ENCODE data around the gene DUOXA1. TPM values are rescaled to one million over a fixed set of nuclear protein-coding genes. Genes with fewer than 3 reads are reported as not detected.
"Not testable (repeated sequence)": the region's sequence is repeated elsewhere in the genome, so short reads cannot be mapped to it uniquely, and the experiment has no call there.

Gene DUOXA1
- total RNA-seq, 1 experiment from 2014 or later, result not detected

DNA sequence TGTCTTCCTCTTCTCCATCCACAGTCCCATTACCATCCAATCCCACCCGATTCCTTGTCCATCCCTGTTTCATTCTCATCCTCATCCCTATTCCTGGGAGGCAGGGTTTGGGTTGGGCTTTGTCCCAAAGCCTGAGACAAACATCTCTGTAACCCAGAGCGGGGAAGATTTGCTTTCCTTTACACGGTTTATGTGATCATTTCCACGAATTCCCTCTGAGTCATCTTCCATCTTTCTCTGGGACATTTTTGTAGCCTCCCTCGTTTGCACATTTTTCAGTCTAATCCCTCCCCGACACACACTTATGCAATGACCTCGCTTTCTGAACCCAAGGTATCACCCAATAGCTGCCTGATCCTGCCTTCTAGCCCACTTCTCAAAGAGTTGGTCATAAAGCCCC is 38.5 kb downstream of the DUOXA1 start:
- H3K27ac ChIP-seq, result no peak overlapping the region
- H3K4me3 ChIP-seq, result no peak overlapping the region
- H3K36me3 ChIP-seq, result no peaks in the 10 kb centered on the region
- DNase-seq (ENCODE audit: low read depth in 1 of 2, low spot score in 2 of 2), result no peak
- H3K4me1 ChIP-seq (replicated peaks), result no peaks in the 10 kb centered on the region
- H3K27me3 ChIP-seq (replicated peaks), result peaks cover 8% of the 10 kb centered on the region; the same call in 1 of the 2 replicates
- no peaks in the 10 kb centered on the region for H3K9me3 ChIP-seq (replicated peaks)

DNA sequence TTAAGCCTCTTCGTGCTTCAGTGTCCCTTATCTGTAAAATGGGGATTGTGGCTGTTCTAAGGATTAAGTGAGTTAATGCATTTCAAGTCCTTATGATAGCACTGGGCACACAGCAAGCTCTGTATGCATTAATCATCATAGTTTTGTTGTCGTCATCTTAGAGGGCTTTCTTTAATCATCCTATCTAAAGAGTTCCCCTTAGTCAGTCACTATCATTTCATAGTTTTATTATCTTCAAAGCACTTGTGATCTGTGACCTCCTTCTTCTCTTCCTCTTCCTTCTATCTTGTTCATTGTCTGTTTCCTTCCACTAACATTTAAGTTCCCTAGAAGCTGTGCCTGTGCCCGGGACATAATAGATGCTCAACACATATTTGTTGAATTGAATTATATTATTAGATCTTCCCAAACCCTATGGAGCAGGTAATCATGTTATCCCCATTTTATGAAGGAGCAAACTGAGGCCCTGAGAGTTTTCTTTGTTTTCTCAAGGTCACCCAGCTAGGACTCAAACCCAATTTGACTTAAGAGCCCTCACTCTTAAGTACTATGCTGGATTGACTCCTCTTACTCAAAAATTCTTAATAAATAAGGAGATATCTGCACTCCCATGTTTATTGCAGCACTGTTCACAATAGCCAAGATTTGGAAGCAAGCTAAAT is 39.8 kb downstream of the DUOXA1 start:
- Histone ChIP-seq H3K36me3 (no peaks in the 10 kb centered on the region), H3K27ac (no peak overlapping the region), H3K4me1 (replicated peaks) (no peaks in the 10 kb centered on the region), H3K9me3 (replicated peaks) (no peaks in the 10 kb centered on the region), H3K4me3 (no peak overlapping the region), H3K27me3 (replicated peaks) (peaks cover 8% of the 10 kb centered on the region; the same call in 1 of the 2 replicates)
- DNase-seq (ENCODE audit: low read depth in 1 of 2, low spot score in 2 of 2), result no peak

DNA sequence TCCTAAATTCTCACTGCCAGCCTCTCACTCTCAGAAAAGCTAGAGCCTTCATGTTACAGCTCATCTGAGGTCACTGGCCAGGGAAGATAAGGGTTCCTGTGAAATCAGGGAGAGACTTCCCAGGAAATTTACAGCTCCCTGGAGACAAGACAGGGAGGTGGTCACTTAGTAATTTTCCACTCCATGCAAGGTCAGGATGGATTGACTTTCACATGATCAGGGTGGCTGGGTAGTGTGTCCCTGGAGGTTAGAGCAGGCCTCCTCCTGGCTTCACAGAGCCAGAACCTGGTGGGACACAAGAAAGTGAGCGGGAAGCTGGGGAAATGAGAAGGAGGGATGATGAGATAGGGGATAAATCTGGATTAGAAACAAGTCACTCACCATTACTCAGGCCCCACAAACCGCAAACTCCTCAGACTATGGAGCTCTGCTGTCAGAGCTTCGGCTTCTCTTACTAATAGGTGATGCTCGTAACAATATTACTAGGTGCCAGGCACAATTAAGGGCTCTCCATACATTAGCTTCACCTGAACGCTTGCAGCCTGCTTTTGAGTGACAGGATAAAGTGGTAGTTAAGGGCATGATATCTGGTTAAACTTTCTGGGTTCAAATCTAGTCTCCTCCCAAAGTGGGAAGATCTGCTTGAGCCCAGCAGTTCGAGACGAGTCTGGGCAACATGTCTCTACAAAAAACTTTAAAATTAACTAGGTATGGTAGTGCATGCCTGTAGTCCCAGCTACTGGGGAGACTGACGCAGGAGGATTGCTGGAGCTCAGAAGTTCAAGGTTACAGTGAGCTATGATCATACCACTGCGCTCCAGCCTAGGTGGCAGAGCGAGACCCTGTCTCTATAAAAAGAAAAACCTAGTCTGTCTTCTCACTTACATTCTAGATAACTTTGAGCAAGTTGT is 40.6 kb downstream of the DUOXA1 start:
- Histone ChIP-seq H3K36me3 (no peaks in the 10 kb centered on the region), H3K4me1 (replicated peaks) (no peaks in the 10 kb centered on the region), H3K4me3 (no peak overlapping the region), H3K27ac (no peak overlapping the region), H3K9me3 (replicated peaks) (no peaks in the 10 kb centered on the region), H3K27me3 (replicated peaks) (peaks cover 8% of the 10 kb centered on the region; the same call in 1 of the 2 replicates)
- no peak for DNase-seq (ENCODE audit: low read depth in 1 of 2, low spot score in 2 of 2)

DNA sequence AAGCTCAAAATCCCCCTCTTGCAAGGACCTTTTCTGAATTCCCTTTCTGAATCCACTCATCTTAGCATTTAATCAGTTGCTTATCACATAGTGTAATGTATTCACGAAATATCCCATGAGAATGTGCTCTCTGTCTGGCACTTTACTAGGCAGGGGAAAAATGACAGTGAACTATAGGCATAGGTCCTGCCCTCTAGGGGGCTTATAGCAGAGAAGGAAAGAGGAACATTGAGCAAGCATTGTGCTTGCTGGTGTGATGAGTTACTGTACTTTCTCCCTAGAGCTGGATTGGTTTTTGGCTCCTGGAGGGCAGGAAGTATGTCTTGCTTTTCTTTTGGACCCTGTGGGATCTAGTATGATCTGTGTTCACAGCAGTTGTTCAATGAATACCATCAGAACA is 42.2 kb downstream of the DUOXA1 start:
- no peak overlapping the region for H3K27ac ChIP-seq
- no peak for DNase-seq (ENCODE audit: low read depth in 1 of 2, low spot score in 2 of 2)
- H3K4me3 ChIP-seq, result no peak overlapping the region

DNA sequence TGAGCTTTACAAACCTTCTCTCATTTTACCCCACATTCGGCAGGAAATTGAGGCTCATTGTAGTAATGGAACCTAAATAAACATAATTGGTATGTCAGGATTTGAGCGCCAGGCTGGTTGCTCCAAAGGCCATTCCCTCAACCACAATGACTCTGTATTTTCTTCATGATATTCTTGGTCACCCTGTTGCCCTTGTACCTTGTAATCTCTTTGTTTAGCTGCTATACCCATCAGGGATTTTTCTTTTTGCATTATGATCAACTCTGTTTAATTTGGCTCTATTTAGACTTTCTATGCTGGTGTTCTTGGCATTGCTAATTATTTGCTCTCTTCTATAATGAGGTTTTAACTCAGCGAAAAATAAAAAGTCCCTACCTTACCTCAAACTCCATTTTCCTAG is 45.5 kb downstream of the DUOXA1 start:
- no peak for DNase-seq (ENCODE audit: low read depth in 1 of 2, low spot score in 2 of 2)
- Histone ChIP-seq H3K4me1 (replicated peaks) (no peaks in the 10 kb centered on the region), H3K9me3 (replicated peaks) (no peaks in the 10 kb centered on the region), H3K27me3 (replicated peaks) (no peaks in the 10 kb centered on the region; the same call in 1 of the 2 replicates), H3K36me3 (no peaks in the 10 kb centered on the region), H3K27ac (no peak overlapping the region), H3K4me3 (no peak overlapping the region)

More for the DNA sequence above, 42.2 kb downstream of the DUOXA1 start:
- Histone ChIP-seq H3K9me3 (replicated peaks) (no peaks in the 10 kb centered on the region), H3K4me1 (replicated peaks) (no peaks in the 10 kb centered on the region), H3K27me3 (replicated peaks) (peaks cover 8% of the 10 kb centered on the region; the same call in 1 of the 2 replicates), H3K36me3 (no peaks in the 10 kb centered on the region)

DNA sequence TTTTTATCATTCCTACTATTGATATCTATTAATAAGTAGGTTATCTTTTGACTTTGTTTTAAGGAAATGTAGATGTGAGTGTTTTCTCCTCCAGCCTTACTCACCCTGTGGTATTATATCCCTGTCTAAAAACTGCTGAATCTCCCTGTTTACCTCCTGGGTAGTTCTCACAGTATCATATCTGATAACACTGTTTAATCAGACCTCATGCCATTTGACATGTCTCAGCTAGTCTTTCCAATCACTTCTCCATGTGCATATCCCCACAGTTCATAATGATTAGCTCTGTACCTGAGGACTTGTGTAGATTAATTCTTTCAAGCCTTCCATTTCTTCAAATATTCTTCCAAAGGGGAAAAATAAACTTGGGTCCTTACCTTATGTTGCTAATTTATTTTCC is 46.5 kb downstream of the DUOXA1 start:
- Histone ChIP-seq H3K4me1 (replicated peaks) (no peaks in the 10 kb centered on the region), H3K4me3 (no peak overlapping the region), H3K27ac (no peak overlapping the region), H3K9me3 (replicated peaks) (no peaks in the 10 kb centered on the region), H3K27me3 (replicated peaks) (no peaks in the 10 kb centered on the region; the same call in 1 of the 2 replicates), H3K36me3 (no peaks in the 10 kb centered on the region)
- no peak for DNase-seq (ENCODE audit: low read depth in 1 of 2, low spot score in 2 of 2)

DNA sequence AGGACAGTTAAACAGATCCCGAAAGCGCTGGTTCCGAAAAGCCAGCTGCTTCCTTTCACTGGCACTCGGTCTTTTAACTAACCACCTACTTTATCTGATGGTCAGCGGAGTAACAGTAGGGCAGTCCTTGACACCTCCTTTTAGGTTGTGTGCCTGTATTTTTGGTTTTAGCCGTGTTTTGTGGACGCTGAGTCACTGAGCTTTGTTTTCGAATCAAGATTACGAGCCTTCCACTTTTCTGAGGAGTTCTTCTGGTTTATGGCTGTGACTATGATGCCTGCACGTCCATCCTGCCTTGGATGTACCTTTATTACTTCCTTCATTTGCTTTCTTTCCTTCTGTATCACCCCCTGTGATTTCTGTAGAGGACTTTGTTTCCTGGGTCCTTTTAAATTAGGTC is 47.3 kb downstream of the DUOXA1 start:
- not testable (repeated sequence) for H3K4me3 ChIP-seq; H3K36me3 ChIP-seq; H3K27me3 ChIP-seq (replicated peaks); DNase-seq (ENCODE audit: low read depth in 1 of 2, low spot score in 2 of 2); H3K9me3 ChIP-seq (replicated peaks); H3K4me1 ChIP-seq (replicated peaks); H3K27ac ChIP-seq

DNA sequence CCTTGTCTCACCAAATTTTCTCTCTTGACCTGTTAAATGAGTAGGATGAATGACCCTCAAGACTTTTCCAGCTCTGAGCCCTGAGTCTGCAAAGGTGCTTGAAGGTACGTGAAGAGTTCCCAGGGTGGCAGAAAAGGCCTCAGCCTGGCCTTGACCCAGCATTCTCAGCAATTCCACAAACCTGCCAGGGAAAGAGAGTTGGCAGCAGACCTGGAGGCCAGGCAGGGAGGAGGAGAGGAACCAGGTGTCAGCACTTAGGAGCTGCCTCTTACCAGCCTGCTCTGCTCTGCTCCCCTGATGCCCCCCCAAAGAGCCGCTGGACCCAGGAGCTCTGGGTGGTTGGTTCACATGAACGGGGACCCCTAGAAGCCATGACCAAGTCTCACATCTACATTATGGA is 49.1 kb downstream of the DUOXA1 start:
- H3K4me3 ChIP-seq; DNase-seq (ENCODE audit: low read depth in 1 of 2, low spot score in 2 of 2); H3K4me1 ChIP-seq (replicated peaks); H3K9me3 ChIP-seq (replicated peaks); H3K36me3 ChIP-seq; H3K27ac ChIP-seq; H3K27me3 ChIP-seq (replicated peaks): not testable (repeated sequence)

DNA sequence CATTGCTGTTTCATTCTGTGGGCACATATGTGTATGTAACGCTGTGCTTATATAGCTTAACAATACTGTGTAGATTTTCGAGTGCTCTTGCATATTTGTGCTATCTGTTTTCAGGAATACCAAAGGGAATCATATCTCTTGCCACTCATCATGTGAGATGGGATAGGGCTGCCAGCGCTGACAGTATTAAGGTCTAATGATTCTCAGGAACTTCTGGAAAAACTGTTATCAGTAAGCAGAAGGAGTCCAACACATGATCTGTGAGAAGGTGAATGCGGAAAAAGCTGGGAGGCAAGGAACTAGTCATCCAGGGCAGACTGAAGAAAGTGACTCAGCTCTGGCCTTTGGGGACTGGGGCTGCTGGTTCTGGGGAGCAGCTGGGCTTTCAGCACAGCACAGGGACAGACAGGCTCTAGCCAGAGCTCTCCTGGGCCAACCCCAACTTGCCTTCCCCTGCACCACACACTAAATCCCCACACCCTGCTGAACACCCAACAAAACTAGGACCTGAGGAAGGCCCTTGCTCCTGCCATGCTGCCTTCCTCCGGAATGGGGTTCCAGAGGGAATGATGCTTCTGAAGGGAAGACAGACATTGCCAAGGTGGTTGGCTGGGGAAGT is 49.9 kb downstream of the DUOXA1 start:
- not testable (repeated sequence) for DNase-seq (ENCODE audit: low read depth in 1 of 2, low spot score in 2 of 2); H3K36me3 ChIP-seq; H3K4me1 ChIP-seq (replicated peaks); H3K27me3 ChIP-seq (replicated peaks); H3K9me3 ChIP-seq (replicated peaks); H3K4me3 ChIP-seq; H3K27ac ChIP-seq

DNA sequence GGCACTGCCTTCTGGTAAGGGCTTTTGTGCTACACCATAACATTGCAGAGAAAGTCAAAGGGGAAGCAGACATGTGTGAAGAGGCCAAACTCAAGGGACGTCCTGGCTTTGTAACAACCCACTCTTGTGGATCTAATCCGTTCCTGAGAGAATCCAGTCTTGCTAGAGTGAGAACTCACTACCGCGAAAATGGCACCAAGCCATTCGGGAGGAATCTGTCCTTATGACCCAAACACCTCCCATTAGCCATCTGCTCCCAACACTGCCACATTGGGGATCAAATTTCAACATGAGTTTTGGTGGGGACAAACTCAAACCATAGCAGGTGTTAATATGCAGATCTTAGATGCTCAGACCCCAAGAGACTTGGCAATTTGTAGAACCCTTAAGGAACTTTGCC is 50.5 kb downstream of the DUOXA1 start:
- not testable (repeated sequence) for H3K27ac ChIP-seq; H3K4me3 ChIP-seq; H3K36me3 ChIP-seq; H3K4me1 ChIP-seq (replicated peaks); H3K9me3 ChIP-seq (replicated peaks); DNase-seq (ENCODE audit: low read depth in 1 of 2, low spot score in 2 of 2); H3K27me3 ChIP-seq (replicated peaks)

DNA sequence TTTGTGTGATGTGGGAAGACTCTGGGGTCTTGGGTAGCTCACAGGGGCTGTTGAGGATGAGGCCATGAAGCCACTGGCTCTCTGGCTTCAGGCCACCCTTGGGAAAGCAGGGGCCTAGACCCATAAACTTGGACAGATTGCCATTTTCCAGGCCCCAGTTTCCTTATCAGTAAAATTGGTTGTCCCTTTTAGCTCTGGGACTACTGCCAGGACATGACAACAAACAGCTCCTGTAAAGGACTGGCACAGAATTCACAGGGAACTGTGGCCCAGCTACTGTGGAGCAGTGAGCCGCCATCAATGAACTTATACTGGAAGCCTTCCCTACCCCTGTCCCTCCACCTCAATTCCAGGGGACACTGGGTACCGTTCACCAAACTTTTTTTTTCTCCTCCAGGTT is 52.3 kb downstream of the DUOXA1 start:
- not testable (repeated sequence) for H3K9me3 ChIP-seq (replicated peaks); H3K27ac ChIP-seq; H3K4me3 ChIP-seq; H3K36me3 ChIP-seq; DNase-seq (ENCODE audit: low read depth in 1 of 2, low spot score in 2 of 2); H3K27me3 ChIP-seq (replicated peaks); H3K4me1 ChIP-seq (replicated peaks)

DNA sequence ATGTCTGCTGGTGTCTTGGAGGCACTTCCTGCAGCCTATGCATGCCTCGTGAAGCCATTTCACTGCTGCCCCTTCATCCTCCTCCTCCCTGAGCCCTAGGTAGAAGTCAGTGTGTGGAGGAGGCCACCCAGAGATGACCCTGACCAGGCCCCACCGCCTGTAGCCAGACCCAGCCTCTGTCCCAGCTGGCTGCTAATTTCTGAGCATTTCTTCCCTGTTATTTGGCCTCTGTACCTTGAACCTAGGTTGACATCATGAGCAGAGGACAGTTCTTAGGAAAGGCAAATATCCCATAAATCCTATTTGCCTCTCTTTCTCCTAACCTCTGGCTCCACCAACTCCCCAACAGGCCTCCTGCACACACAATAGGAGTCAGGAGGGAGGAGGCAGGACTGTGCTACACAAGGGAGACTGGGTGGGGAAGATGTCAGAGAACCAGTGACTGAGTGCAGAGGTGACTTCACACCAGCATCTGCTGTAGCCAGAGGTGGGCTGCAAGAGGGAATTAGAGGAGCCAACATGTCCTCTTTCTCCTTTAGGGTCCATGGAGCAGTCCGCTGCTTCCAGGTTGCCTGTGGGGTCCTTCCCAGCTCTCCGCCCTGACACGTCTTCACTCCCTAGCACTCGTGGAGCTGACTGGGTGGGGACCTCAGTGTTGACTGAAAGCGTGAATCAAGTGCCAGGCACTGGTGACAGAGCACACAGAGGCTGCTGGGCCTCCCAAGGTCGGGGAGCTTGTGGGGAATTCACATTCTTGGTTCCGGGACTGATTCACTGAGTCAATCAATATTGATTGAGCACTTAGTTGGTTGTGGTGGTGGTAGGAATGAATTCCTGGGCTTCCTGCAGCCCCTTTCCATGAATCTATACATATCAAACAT is 54.0 kb downstream of the DUOXA1 start:
- H3K27me3 ChIP-seq (replicated peaks); DNase-seq (ENCODE audit: low read depth in 1 of 2, low spot score in 2 of 2); H3K36me3 ChIP-seq; H3K4me1 ChIP-seq (replicated peaks); H3K9me3 ChIP-seq (replicated peaks); H3K27ac ChIP-seq; H3K4me3 ChIP-seq: not testable (repeated sequence)

DNA sequence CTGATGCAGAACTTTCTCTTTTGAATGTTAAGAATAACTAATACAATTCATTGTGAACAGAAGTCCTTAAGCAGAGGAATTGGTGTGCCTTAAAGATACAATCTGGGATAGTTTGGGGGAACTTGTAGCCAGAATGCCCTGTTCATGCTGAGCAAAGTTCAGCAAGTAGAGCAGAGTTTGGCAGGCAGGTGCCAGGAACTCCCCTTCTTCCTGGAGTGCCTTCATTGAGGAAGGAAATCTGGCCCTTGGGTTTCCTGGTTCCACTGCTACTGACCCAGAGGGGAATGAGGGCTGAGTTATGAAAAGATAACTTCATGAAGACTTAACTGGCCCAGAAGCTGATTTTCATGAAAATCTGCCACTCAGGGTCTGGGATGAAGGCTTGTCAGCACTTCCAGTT is 56.1 kb downstream of the DUOXA1 start:
- H3K27ac ChIP-seq; H3K36me3 ChIP-seq; DNase-seq (ENCODE audit: low read depth in 1 of 2, low spot score in 2 of 2); H3K4me3 ChIP-seq; H3K4me1 ChIP-seq (replicated peaks); H3K27me3 ChIP-seq (replicated peaks); H3K9me3 ChIP-seq (replicated peaks): not testable (repeated sequence)

Data from SJSA1 (cell line).